HS-5 (cell line): ENCODE measurements around the gene NANOGP8.
A peak's percentile ranks its signal among the peaks of the same experiment; 100 is the strongest.

Source experiments
- DNase-seq: peaks from one replicate; pipeline ENCODE4 v3.0.0-alpha.2; 2012; ENCODE audit warnings: low read depth

The NANOGP8 gene

GRCh38 chr15:35060591-35060990 is 24.5 kb downstream of the NANOGP8 start:
- DNase-seq, result no peak

GRCh38 chr15:35058534-35059054 is 26.5 kb downstream of the NANOGP8 start:
- DNase-seq, result no peak

- no peak for DNase-seq
These were observed 29.5 kb downstream of the NANOGP8 start for GRCh38 chr15:35055416-35056105.

GRCh38 chr15:35054380-35054779 is 30.7 kb downstream of the NANOGP8 start:
- no peak for DNase-seq

- no peak for DNase-seq
These were observed 37.1 kb downstream of the NANOGP8 start for GRCh38 chr15:35047996-35048395.

GRCh38 chr15:35047528-35047927 is 37.6 kb downstream of the NANOGP8 start:
- no peak for DNase-seq

- no peak for DNase-seq
These were observed 41.6 kb downstream of the NANOGP8 start for GRCh38 chr15:35043373-35044095.

- DNase-seq, result no peak
These were observed 44.5 kb downstream of the NANOGP8 start for GRCh38 chr15:35040339-35041255.

GRCh38 chr15:35038626-35039451 is 46.3 kb downstream of the NANOGP8 start:
- DNase-seq, result peak; percentile 20
